Trophoblast cell (in vitro differentiated cells and primary cell): ENCODE data around the gene CD2AP.

Experiments
- DNase-seq, 2 donors: peaks; one replicate each; pipeline ENCODE4 v3.0.0-alpha.2; 2016
- H2AFZ ChIP-seq: 2 replicates; pipeline ENCODE4 v1.6.1; 2013; ENCODE audit warnings: low read length, moderate library complexity, mild to moderate bottlenecking; ENCODE audit not compliant: insufficient read depth, poor library complexity
- H2AK5ac ChIP-seq: 2 replicates; pipeline ENCODE4 v1.6.1; 2013; ENCODE audit warnings: mild to moderate bottlenecking, low read length
- H2BK120ac ChIP-seq: 2 replicates; pipeline ENCODE4 v1.6.1; 2013; ENCODE audit warnings: low read length, mild to moderate bottlenecking, moderate library complexity; ENCODE audit not compliant: insufficient read depth, poor library complexity
- H2BK12ac ChIP-seq: 2 replicates; pipeline ENCODE4 v1.6.1; 2013; ENCODE audit warnings: mild to moderate bottlenecking, low read length, moderate library complexity
- H2BK5ac ChIP-seq: 2 replicates; pipeline ENCODE4 v1.6.1; 2013; ENCODE audit warnings: low read length, low read depth, moderate library complexity, mild to moderate bottlenecking; ENCODE audit not compliant: poor library complexity
- H3K14ac ChIP-seq: 2 replicates; pipeline ENCODE4 v1.6.1; 2013; ENCODE audit warnings: mild to moderate bottlenecking, low read length
- H3K18ac ChIP-seq: 2 replicates; pipeline ENCODE4 v1.6.1; 2013; ENCODE audit warnings: mild to moderate bottlenecking, low read length
- H3K23ac ChIP-seq: 2 replicates; pipeline ENCODE4 v1.6.1; 2013; ENCODE audit warnings: low read length
- H3K27ac ChIP-seq: 2 replicates; pipeline ENCODE4 v1.5.1; 2013; ENCODE audit warnings: low read depth, mild to moderate bottlenecking, inconsistent platforms, low read length, moderate library complexity
- H3K27me3 ChIP-seq: 2 replicates; pipeline ENCODE4 v1.6.1; 2013; ENCODE audit warnings: inconsistent platforms, mild to moderate bottlenecking, low read length, moderate library complexity; ENCODE audit not compliant: insufficient read depth
- H3K36me3 ChIP-seq, 2 experiments: 1 replicate in 1 of 2; 2 replicates in 1 of 2; pipeline ENCODE4 v1.6.1; 2013; ENCODE audit warnings: low read length in 2 of 2, mild to moderate bottlenecking in 2 of 2, moderate library complexity in 1 of 2; ENCODE audit not compliant: insufficient read depth in 2 of 2, control insufficient read depth in 1 of 2
- H3K4ac ChIP-seq: 2 replicates; pipeline ENCODE4 v1.6.1; 2013; ENCODE audit warnings: low read depth, mild to moderate bottlenecking, low read length, moderate library complexity
- H3K4me1 ChIP-seq, 2 experiments: 1 replicate in 1 of 2; 2 replicates in 1 of 2; pipeline ENCODE4 v1.6.1; 2013; ENCODE audit warnings: low read length in 2 of 2, mild to moderate bottlenecking in 2 of 2, moderate library complexity in 1 of 2; ENCODE audit not compliant: insufficient read depth in 2 of 2, control insufficient read depth in 1 of 2
- H3K4me2 ChIP-seq: 2 replicates; pipeline ENCODE4 v1.6.1; 2013; ENCODE audit warnings: inconsistent platforms, mild to moderate bottlenecking, low read length, moderate library complexity
- H3K4me3 ChIP-seq: 2 replicates; pipeline ENCODE4 v1.5.1; 2013; ENCODE audit warnings: mild to moderate bottlenecking, low read depth, low read length, inconsistent platforms
- H3K79me1 ChIP-seq: one replicate; pipeline ENCODE4 v1.6.1; 2013; ENCODE audit warnings: low read length
- H3K79me2 ChIP-seq: 2 replicates; pipeline ENCODE4 v1.6.1; 2013; ENCODE audit warnings: low read length, mild to moderate bottlenecking; ENCODE audit not compliant: control insufficient read depth, insufficient read depth, poor library complexity
- H3K9ac ChIP-seq: 2 replicates; pipeline ENCODE4 v1.6.1; 2013; ENCODE audit warnings: mild to moderate bottlenecking, low read length
- H3K9me3 ChIP-seq: 2 replicates; pipeline ENCODE4 v1.6.1; 2013; ENCODE audit warnings: low read depth, mild to moderate bottlenecking, control low read depth, inconsistent platforms, low read length; ENCODE audit not compliant: insufficient read depth
- H4K12ac ChIP-seq: 2 replicates; pipeline ENCODE4 v1.6.1; 2013; ENCODE audit warnings: low read depth, mild to moderate bottlenecking, low read length, moderate library complexity
- H4K8ac ChIP-seq: 2 replicates; pipeline ENCODE4 v1.6.1; 2013; ENCODE audit warnings: low read depth, mild to moderate bottlenecking, low read length, moderate library complexity
- H4K91ac ChIP-seq: one replicate; pipeline ENCODE4 v1.6.1; 2013; ENCODE audit warnings: low read depth, mild to moderate bottlenecking, low read length, moderate library complexity
- WGBS: extraction: QIAGEN DNeasy Blood & Tissue Kit; methylation state at CpG from one replicate; pipeline ENCODE4 v1.1.7; 2013; ENCODE audit warnings: missing lambda C conversion rate; ENCODE audit not compliant: insufficient read length, insufficient coverage; ENCODE audit errors: extremely low coverage; 5-methylcytosine and 5-hydroxymethylcytosine counted together

CD2AP gene

GRCh38 chr6:47447722-47448121 is 29.9 kb upstream of the CD2AP start:
- H3K18ac ChIP-seq, result no peak overlapping the region
- no peak overlapping the region for H2BK120ac ChIP-seq
- H2BK5ac ChIP-seq, result no peak overlapping the region
- H3K14ac ChIP-seq, result no peak overlapping the region
- no peak overlapping the region for H4K8ac ChIP-seq
- no peak overlapping the region for H3K27ac ChIP-seq
- H2BK12ac ChIP-seq, result no peak overlapping the region
- H3K9ac ChIP-seq, result no peak overlapping the region
- H3K4ac ChIP-seq, result no peak overlapping the region
- no CpG with 5 or more reads among the region's 1 CpG for WGBS
- H3K23ac ChIP-seq, result no peak overlapping the region
- H4K91ac ChIP-seq, result no peak overlapping the region
- no peaks in the 10 kb centered on the region for H3K36me3 ChIP-seq
- H3K4me3 ChIP-seq, result no peak overlapping the region
- no peak overlapping the region for H3K4me2 ChIP-seq
- H3K79me2 ChIP-seq, result no peaks in the 10 kb centered on the region
- H3K9me3 ChIP-seq, result peaks cover 2% of the 10 kb centered on the region
- no peak overlapping the region for H2AFZ ChIP-seq
- H4K12ac ChIP-seq, result no peak overlapping the region
- DNase-seq, result no peak
- H3K4me1 ChIP-seq, result no peaks in the 10 kb centered on the region
- no peaks in the 10 kb centered on the region for H3K27me3 ChIP-seq
- no peak overlapping the region for H2AK5ac ChIP-seq
- H3K79me1 ChIP-seq, result no peaks in the 10 kb centered on the region

- Histone ChIP-seq H3K9ac (no peak overlapping the region), H3K79me2 (no peaks in the 10 kb centered on the region), H3K4ac (no peak overlapping the region), H4K91ac (no peak overlapping the region), H3K4me3 (no peak overlapping the region), H3K14ac (no peak overlapping the region), H3K27me3 (no peaks in the 10 kb centered on the region), H3K4me1 (no peaks in the 10 kb centered on the region), H3K4me2 (no peak overlapping the region), H2BK12ac (no peak overlapping the region), H2BK5ac (no peak overlapping the region), H3K27ac (no peak overlapping the region), H2AFZ (no peak overlapping the region), H3K79me1 (no peaks in the 10 kb centered on the region), H3K18ac (no peak overlapping the region), H3K23ac (no peak overlapping the region), H4K8ac (no peak overlapping the region), H3K9me3 (no peaks in the 10 kb centered on the region), H3K36me3 (no peaks in the 10 kb centered on the region), H2AK5ac (no peak overlapping the region), H2BK120ac (no peak overlapping the region), H4K12ac (no peak overlapping the region)
- WGBS, result no CpG with 5 or more reads among the region's 2 CpGs
- DNase-seq, result no peak
These were observed 26.4 kb upstream of the CD2AP start for GRCh38 chr6:47451162-47451561.

- WGBS, result no CpG with 5 or more reads among the region's 2 CpGs
- H2AFZ ChIP-seq, result no peak overlapping the region
- H3K4me3 ChIP-seq, result no peak overlapping the region
These were observed 24.7 kb upstream of the CD2AP start for GRCh38 chr6:47452899-47453298.

GRCh38 chr6:47453372-47453936 is 24.1 kb upstream of the CD2AP start:
- Histone ChIP-seq H4K91ac (no peak overlapping the region), H4K8ac (no peak overlapping the region), H3K18ac (no peak overlapping the region), H2AFZ (no peak overlapping the region), H4K12ac (no peak overlapping the region), H3K9me3 (no peaks in the 10 kb centered on the region), H2BK120ac (no peak overlapping the region), H3K27me3 (no peaks in the 10 kb centered on the region), H3K4me3 (no peak overlapping the region), H3K27ac (no peak overlapping the region), H3K79me2 (no peaks in the 10 kb centered on the region), H3K4me1 (no peaks in the 10 kb centered on the region), H3K79me1 (no peaks in the 10 kb centered on the region), H3K9ac (no peak overlapping the region), H2BK5ac (no peak overlapping the region), H2AK5ac (no peak overlapping the region), H3K23ac (no peak overlapping the region), H2BK12ac (no peak overlapping the region), H3K4ac (no peak overlapping the region), H3K14ac (no peak overlapping the region), H3K36me3 (no peaks in the 10 kb centered on the region), H3K4me2 (no peak overlapping the region)
- no peak for DNase-seq
- WGBS, result no CpG with 5 or more reads among the region's 4 CpGs

More at GRCh38 chr6:47452899-47453298, 24.7 kb upstream of the CD2AP start:
- no peaks in the 10 kb centered on the region for H3K4me1 ChIP-seq
- no peak overlapping the region for H3K4ac ChIP-seq
- H3K14ac ChIP-seq, result no peak overlapping the region
- H4K12ac ChIP-seq, result no peak overlapping the region
- H3K79me1 ChIP-seq, result no peaks in the 10 kb centered on the region
- H3K23ac ChIP-seq, result no peak overlapping the region
- no peak overlapping the region for H2BK120ac ChIP-seq
- no peak overlapping the region for H4K91ac ChIP-seq
- H3K9me3 ChIP-seq, result no peaks in the 10 kb centered on the region
- H2BK5ac ChIP-seq, result no peak overlapping the region
- H3K79me2 ChIP-seq, result no peaks in the 10 kb centered on the region
- H3K18ac ChIP-seq, result no peak overlapping the region
- H4K8ac ChIP-seq, result no peak overlapping the region
- H2BK12ac ChIP-seq, result no peak overlapping the region
- DNase-seq, result no peak
- H3K27me3 ChIP-seq, result no peaks in the 10 kb centered on the region
- H3K27ac ChIP-seq, result no peak overlapping the region
- H3K36me3 ChIP-seq, result no peaks in the 10 kb centered on the region
- H2AK5ac ChIP-seq, result no peak overlapping the region
- H3K9ac ChIP-seq, result no peak overlapping the region
- no peak overlapping the region for H3K4me2 ChIP-seq
